CD4-positive, alpha-beta T cell treated with Interleukin-1 beta for 1 hour (primary cell): ENCODE measurements around the gene AGXT2.
"Not testable (repeated sequence)": the region's sequence is repeated elsewhere in the genome, so short reads cannot be mapped to it uniquely, and the experiment has no call there.

ENCODE experiments used
- DNase-seq, 2 donors: peaks; one replicate each; pipeline ENCODE4 v3.0.0-alpha.2; 2020 to 2022

Gene AGXT2

GRCh38 chr5:35050541-35051126, 2.9 kb upstream of the AGXT2 start:
- DNase-seq = no peak

- no peak for DNase-seq
These were observed 1.2 kb upstream of the AGXT2 start for GRCh38 chr5:35048910-35049309.

- DNase-seq = no peak
These were observed 975 bp downstream of the AGXT2 start for GRCh38 chr5:35046774-35047173.

- no peak for DNase-seq
These were observed 2.5 kb downstream of the AGXT2 start for GRCh38 chr5:35045280-35045679.

- DNase-seq = no peak
These were observed 3.1 kb downstream of the AGXT2 start for GRCh38 chr5:35044649-35045048.

- no peak for DNase-seq
These were observed 5.0 kb downstream of the AGXT2 start for GRCh38 chr5:35042781-35043180.

DNA sequence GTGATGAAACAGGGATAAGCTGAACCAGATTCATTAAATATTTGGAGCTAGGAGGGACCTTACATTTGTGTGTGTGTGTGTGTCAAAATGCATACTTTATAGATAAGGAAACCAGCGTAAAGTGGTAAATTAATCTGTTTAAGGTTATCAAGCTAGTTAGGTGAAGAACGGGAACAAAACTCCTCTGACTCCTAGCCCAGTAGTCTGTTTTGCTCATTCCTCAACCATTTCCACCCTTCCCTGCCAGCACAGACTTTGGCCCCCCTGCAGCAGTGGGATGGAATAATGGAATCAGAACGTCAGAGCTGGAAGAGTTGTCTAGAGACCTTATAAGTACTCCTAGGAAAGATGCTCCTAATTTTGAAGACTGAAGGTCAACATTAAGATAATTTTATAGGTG, 6.5 kb downstream of the AGXT2 start:
- no peak for DNase-seq

- DNase-seq = no peak
These were observed 8.9 kb downstream of the AGXT2 start for GRCh38 chr5:35038891-35039290.

GRCh38 chr5:35036536-35036935, 11.2 kb downstream of the AGXT2 start:
- no peak for DNase-seq

DNA sequence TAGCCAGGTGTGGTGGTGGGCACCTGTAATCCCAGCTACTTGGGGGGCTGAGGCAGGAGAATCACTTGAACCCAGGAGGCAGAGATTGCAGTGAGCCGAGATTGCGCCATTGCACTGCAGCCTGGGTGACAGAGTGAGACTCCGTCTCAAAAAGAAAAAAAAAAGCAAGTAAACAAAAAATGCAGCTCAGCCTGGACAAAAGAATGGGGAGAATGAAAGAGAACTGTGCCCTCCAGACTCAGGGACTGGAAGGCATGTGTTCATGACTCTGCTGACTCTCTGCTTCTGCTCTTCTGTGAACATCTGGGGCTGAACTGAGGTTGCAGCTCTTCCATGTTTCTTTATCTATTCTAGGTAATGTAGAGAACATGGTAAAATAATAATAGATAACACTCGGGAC, 11.8 kb downstream of the AGXT2 start:
- DNase-seq = not testable (repeated sequence)

- no peak for DNase-seq
These were observed 12.5 kb downstream of the AGXT2 start for GRCh38 chr5:35035271-35035670.

GRCh38 chr5:35032356-35032755, 15.4 kb downstream of the AGXT2 start:
- DNase-seq = no peak

GRCh38 chr5:35031276-35031675, 16.5 kb downstream of the AGXT2 start:
- DNase-seq = no peak

DNA sequence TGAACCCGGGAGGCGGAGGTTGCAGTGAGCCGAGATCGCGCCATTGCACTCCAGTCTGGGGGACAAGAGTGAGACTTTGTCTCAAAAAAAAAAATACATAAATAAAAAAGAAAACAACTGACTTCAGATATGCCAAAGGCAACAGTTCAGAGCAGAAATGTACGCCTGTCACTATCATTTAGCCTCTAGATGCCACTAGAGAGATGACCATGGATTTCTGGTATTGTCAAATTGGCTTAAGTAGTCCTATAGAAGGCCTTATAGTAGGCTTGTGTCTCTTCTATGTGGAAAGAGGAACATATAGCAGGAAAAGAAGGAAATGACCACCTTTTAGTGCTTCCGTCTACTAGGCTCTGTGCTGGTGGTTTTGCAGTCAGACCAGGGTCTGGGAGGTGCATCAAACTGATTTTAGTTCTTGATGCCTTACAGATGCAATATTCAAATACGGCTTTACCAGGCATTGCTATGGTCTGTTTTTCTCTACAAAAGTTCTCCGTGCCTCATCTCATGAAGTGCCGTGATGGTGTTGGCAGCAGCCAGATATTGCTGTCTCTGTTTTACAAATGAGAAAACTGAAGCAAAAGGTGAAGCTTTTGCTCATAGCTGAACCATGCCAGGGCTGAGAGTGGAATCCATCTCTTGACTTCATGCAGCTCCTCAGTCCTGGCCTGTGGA, 17.2 kb downstream of the AGXT2 start:
- no peak for DNase-seq

- no peak for DNase-seq
These were observed 18.4 kb downstream of the AGXT2 start for GRCh38 chr5:35029333-35029732.

DNA sequence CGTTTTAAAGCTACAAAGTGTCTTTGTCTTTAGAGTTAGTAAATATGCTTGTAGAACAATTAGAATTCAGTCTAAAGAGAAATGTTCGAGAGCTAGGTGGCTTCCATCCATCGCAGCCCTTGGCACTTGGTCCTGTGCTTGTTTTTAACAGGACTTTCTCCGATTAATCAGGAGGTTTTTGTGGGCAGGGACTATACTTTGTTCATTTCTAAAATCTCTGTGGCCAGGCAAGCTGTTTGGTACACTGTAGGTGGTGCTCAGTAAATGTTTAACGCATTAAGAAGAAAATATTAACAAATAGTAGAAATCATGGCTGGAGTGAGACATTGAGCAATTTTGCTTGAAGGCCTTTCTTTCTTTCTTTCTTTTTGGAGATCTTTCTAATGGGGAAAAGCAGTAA, 20.8 kb downstream of the AGXT2 start:
- no peak for DNase-seq

GRCh38 chr5:35026280-35026840, 21.4 kb downstream of the AGXT2 start:
- no peak for DNase-seq

GRCh38 chr5:35024911-35025510, 22.7 kb downstream of the AGXT2 start:
- no peak for DNase-seq

DNA sequence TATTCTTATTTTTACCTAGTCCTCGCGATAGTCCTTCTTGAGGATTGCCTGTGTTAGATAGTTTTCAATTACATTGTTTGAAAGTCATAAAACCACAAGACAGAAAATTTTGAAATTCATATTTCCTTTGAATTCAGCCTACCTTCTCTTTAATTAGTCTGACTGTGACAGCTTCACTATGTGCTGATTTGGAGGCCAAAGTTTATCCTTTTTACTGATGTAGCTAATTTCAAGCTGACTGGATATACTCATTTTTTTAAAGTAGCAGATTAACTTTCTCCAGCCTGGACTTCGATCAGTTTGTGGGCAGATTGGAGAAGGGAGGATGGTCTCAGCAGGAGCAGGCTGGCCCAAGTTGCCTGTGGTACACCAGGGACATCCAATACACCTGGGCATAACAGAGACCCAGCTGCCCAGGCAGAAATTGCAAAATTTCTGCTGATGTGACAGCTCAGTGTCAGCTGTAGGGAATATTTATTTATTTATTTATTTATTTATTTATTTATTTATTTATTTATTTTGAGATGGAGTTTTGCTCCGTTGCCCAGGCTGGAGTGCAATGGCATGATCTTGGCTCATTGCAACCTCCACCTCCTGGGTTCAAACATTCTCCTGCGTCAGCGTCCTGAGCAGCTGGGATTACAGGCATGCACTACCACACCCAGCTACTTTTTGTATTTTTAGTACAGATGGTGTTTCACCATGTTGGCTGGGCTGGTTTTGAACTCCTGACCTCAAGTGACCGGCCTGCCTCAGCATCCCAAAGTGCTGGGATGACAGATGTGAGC, 24.2 kb downstream of the AGXT2 start:
- DNase-seq = no peak

- no peak for DNase-seq
These were observed 31.3 kb downstream of the AGXT2 start for GRCh38 chr5:35016174-35017051.

- DNase-seq = no peak
These were observed 32.7 kb downstream of the AGXT2 start for GRCh38 chr5:35015063-35015462.

DNA sequence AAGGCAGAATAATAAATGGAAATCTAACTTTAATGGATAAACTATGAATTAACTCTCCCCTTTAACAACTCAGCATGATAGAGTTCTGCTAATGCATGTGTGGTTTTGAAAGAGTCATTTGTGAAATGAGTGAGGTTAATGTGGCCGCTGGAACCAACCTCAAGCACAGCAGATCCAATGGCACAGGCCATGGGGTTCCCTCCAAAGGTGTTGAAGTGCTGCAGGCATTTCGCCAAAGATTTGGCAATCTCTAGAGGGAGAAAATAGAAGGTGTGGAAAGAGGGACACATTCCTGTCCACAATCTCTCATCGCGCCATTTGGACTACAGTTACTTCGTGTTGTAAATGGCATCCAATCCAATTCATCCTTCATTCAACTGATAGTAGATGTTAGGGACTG, 35.0 kb downstream of the AGXT2 start:
- DNase-seq = no peak
